Rectal smooth muscle tissue (tissue), 1 donor: Measurements from ENCODE around the gene MS4A14.
"Not testable (repeated sequence)": the region's sequence is repeated elsewhere in the genome, so short reads cannot be mapped to it uniquely, and the experiment has no call there.

Source experiments
- H3K27ac ChIP-seq: one replicate; pipeline ENCODE4 v1.7.0; 2013; ENCODE audit warnings: low read depth, low read length, inconsistent platforms
- H3K27me3 ChIP-seq: one replicate; pipeline ENCODE4 v1.7.0; 2013; ENCODE audit warnings: low read length; ENCODE audit not compliant: control insufficient read depth, insufficient read depth
- H3K36me3 ChIP-seq: one replicate; pipeline ENCODE4 v1.7.0; 2013; ENCODE audit warnings: low read length; ENCODE audit not compliant: control insufficient read depth, insufficient read depth
- H3K4me1 ChIP-seq: one replicate; pipeline ENCODE4 v1.7.0; 2013; ENCODE audit warnings: low read length; ENCODE audit not compliant: control insufficient read depth, insufficient read depth
- H3K4me3 ChIP-seq: one replicate; pipeline ENCODE4 v1.7.0; 2013; ENCODE audit warnings: low read length
- H3K9ac ChIP-seq: one replicate; pipeline ENCODE4 v1.7.0; 2013; ENCODE audit warnings: low read length

Gene MS4A14, protein sequence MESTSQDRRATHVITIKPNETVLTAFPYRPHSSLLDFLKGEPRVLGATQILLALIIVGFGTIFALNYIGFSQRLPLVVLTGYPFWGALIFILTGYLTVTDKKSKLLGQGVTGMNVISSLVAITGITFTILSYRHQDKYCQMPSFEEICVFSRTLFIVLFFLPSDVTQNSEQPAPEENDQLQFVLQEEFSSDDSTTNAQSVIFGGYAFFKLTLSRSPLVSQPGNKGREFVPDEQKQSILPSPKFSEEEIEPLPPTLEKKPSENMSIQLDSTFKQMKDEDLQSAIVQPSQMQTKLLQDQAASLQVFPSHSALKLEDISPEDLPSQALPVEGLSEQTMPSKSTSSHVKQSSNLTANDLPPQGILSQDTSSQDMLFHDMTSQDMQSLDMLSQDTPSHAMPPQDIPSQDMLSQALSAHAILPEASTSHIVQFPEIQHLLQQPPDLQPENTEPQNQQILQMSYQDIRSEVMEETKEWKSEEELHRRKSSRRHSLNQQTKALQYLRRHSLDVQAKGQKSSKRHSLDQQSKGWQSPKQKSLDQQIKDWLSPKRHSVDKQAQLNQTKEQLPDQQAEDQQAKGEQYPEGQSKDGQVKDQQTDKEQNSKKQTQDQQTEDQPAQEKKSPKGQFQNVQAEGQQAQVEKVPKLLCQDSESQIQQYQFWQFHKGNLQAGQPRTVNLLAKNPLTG

GRCh38 chr11:60396382-60396781 lies at the start of gene MS4A14:
Gene MS4A14 (plus strand): TSS chr11:60396459. CDS start chr11:60396579, 120 bp downstream.
- no peaks in the 10 kb centered on the region for H3K36me3 ChIP-seq
- no peak within 1 kb of the TSS for H3K27ac ChIP-seq

GRCh38 chr11:60347084-60347797 lies 49.0 kb upstream of the MS4A14 start:
- no peaks in the 10 kb centered on the region for H3K36me3 ChIP-seq
- no peak overlapping the region for H3K9ac ChIP-seq
- no peaks in the 10 kb centered on the region for H3K27me3 ChIP-seq
- H3K4me1 ChIP-seq: no peaks in the 10 kb centered on the region
- no peak overlapping the region for H3K27ac ChIP-seq
- H3K4me3 ChIP-seq: no peak overlapping the region

More at GRCh38 chr11:60396382-60396781, at the start of gene MS4A14:
- H3K4me1 ChIP-seq: no peaks in the 10 kb centered on the region
- H3K27me3 ChIP-seq: no peaks in the 10 kb centered on the region
- H3K9ac ChIP-seq: no peak within 1 kb of the TSS
- H3K4me3 ChIP-seq: no peak within 1 kb of the TSS

DNA sequence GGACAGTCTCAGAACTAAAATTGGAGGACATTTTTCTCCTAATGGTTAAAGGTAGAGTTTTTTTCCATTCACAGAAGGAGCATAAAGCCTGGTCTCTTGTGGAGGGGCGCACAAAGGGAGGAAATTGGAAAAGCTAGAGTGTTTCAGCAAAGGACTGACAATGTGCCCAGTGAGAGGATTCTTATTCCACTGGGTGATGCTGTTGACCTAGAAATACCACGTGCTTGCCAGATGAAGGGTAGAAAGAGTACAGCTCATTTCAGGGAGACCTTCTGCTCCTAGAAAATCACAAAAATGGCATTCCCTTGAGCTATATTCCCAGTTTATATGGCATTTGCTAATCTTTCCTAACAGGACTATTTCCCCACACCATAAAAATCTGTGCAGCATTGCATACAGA lies 48.1 kb upstream of the MS4A14 start:
- Histone ChIP-seq H3K36me3 (no peaks in the 10 kb centered on the region), H3K9ac (no peak overlapping the region), H3K4me3 (no peak overlapping the region), H3K27ac (no peak overlapping the region), H3K27me3 (no peaks in the 10 kb centered on the region), H3K4me1 (no peaks in the 10 kb centered on the region)

GRCh38 chr11:60349990-60350389 lies 46.3 kb upstream of the MS4A14 start:
- Histone ChIP-seq H3K9ac (no peak overlapping the region), H3K27me3 (no peaks in the 10 kb centered on the region), H3K4me1 (no peaks in the 10 kb centered on the region), H3K27ac (no peak overlapping the region), H3K4me3 (no peak overlapping the region), H3K36me3 (no peaks in the 10 kb centered on the region)

DNA sequence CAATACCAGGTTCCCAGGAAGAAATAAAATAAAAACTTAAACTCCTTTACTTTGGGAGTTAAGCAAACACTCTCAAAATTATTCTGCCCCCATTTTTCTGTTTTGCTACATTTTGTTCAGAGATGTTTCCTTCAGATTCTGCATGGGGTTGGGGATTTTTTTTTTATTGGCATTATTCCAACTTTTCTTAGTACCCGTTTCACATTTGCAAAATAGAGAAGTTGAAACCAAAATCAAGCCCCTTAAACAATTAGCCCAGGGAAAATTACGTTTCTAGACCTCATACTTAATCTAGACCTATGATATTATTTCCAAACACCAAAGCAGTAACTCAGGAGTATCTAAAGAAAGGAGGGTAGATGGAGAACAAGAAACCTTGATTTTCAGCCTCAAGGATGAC lies 38.5 kb upstream of the MS4A14 start:
- Histone ChIP-seq H3K27ac (no peak overlapping the region), H3K4me1 (no peaks in the 10 kb centered on the region), H3K9ac (no peak overlapping the region), H3K36me3 (no peaks in the 10 kb centered on the region), H3K4me3 (no peak overlapping the region), H3K27me3 (no peaks in the 10 kb centered on the region)

GRCh38 chr11:60360621-60361020 lies 35.6 kb upstream of the MS4A14 start:
- Histone ChIP-seq H3K4me3 (no peak overlapping the region), H3K36me3 (no peaks in the 10 kb centered on the region), H3K27me3 (peaks cover 2% of the 10 kb centered on the region), H3K4me1 (no peaks in the 10 kb centered on the region), H3K27ac (no peak overlapping the region), H3K9ac (no peak overlapping the region)

DNA sequence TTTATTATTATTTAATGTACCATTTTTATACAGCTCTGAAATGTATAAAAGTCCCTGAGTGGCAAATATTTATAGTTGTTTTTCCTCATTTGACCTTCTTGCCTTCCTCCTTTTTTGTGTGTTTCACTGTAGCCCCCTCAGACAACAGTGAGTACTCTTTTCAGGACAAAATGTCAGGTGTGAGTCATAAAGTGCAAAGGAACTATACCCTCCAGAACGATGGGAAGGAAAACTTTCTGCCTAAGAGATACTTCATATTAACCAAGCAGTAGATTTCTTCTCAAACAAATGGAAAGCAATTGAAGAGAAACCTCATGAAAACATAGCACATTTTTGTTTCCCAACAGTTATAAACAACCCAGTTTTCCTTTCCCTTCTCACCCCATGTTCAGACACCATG lies 34.0 kb upstream of the MS4A14 start:
- no peak overlapping the region for H3K27ac ChIP-seq
- no peak overlapping the region for H3K9ac ChIP-seq
- no peaks in the 10 kb centered on the region for H3K36me3 ChIP-seq
- peaks cover 2% of the 10 kb centered on the region for H3K27me3 ChIP-seq
- H3K4me3 ChIP-seq: no peak overlapping the region
- no peaks in the 10 kb centered on the region for H3K4me1 ChIP-seq

GRCh38 chr11:60363542-60364470 lies 32.5 kb upstream of the MS4A14 start:
- Histone ChIP-seq H3K27me3 (peaks cover 2% of the 10 kb centered on the region), H3K36me3 (no peaks in the 10 kb centered on the region), H3K4me1 (no peaks in the 10 kb centered on the region), H3K27ac (no peak overlapping the region), H3K4me3 (no peak overlapping the region), H3K9ac (no peak overlapping the region)

DNA sequence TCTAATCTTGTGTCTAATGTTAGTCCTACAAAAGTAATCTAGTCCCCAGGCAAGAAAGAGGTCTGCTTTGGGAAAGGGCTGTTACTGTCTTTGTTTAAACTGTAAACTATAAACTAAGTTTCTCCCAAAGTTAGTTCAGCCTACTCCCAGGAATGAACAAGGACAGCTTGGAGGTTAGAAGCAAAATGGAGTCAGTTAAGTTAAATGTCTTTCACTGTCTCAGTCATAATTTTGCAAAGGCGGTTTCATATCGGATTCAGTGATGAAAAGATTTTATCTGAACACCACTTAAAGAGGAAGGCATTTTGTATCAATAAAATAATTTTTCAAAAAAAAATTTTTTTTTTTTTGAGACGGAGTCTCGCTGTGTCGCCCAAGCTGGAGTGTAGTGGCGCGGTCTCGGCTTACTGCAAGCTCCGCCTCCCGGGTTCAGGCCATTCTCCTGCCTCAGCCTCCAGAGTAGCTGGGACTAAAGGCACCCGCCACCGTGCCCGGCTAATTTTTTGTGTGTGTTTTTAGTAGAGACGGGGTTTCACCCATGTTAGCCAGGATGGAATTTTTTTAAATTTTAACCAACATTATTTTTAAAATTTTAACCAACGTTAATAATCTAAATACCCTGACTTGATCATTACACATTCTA lies 29.9 kb upstream of the MS4A14 start:
- H3K27me3 ChIP-seq: not testable (repeated sequence)

GRCh38 chr11:60367009-60367408 lies 29.2 kb upstream of the MS4A14 start:
- H3K36me3 ChIP-seq: no peaks in the 10 kb centered on the region
- H3K27ac ChIP-seq: no peak overlapping the region
- H3K4me3 ChIP-seq: no peak overlapping the region
- peaks cover 2% of the 10 kb centered on the region for H3K27me3 ChIP-seq
- H3K4me1 ChIP-seq: no peaks in the 10 kb centered on the region
- no peak overlapping the region for H3K9ac ChIP-seq

More for the DNA sequence above, 29.9 kb upstream of the MS4A14 start:
- not testable (repeated sequence) for H3K9ac ChIP-seq, H3K27ac ChIP-seq, H3K4me3 ChIP-seq, H3K4me1 ChIP-seq, H3K36me3 ChIP-seq

- H3K4me1 ChIP-seq: no peaks in the 10 kb centered on the region
- no peak overlapping the region for H3K9ac ChIP-seq
- H3K36me3 ChIP-seq: no peaks in the 10 kb centered on the region
- H3K27ac ChIP-seq: no peak overlapping the region
- H3K27me3 ChIP-seq: peaks cover 2% of the 10 kb centered on the region
- no peak overlapping the region for H3K4me3 ChIP-seq
Measured at GRCh38 chr11:60367896-60368295, 28.4 kb upstream of the MS4A14 start.
